Breast epithelium (tissue), 3 donors: ENCODE measurements around the gene BBOX1.

Source experiments
- POLR2A ChIP-seq: fragments of 450-650 bp; IDR thresholded peaks from one replicate; pipeline ENCODE4 v1.6.1; 2016; ENCODE audit warnings: antibody characterized with exemption, mild to moderate bottlenecking, moderate library complexity
- POLR2AphosphoS5 ChIP-seq, 3 donors: sonication (generic); formaldehyde crosslinking; IDR thresholded peaks; one replicate each; pipeline ENCODE4 v1.6.1; 2017; ENCODE audit warnings: antibody characterized with exemption in 3 of 3
- TF ChIP-seq, protein P1 (sequence below), 3 donors: fragments of 450-650 bp; IDR thresholded peaks; one replicate each; pipeline ENCODE4 v1.5.1; 2016 to 2017; ENCODE audit warnings: antibody characterized with exemption in 3 of 3, mild to moderate bottlenecking in 3 of 3, moderate library complexity in 3 of 3

DNA sequence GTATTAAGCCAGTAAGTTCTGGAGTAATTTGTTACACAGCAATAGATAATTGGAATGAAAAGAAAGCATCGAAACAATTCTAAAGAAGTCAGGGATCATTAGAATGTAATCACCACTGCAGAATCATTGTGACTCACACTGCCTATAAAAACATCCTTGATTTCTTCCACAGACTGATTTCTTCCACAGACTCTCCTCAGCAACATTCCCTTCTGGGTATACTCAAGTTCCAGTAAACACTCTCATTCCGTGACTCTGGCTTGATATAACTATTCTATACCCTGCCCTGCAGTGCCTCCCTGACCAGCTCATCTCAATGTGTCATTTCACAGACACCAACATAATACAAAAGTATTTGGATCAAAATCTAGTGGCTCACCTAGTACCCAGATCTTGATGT, 120.5 kb downstream of the BBOX1 start:
- TF ChIP-seq POLR2A: no peak
- TF ChIP-seq, protein P1, sequence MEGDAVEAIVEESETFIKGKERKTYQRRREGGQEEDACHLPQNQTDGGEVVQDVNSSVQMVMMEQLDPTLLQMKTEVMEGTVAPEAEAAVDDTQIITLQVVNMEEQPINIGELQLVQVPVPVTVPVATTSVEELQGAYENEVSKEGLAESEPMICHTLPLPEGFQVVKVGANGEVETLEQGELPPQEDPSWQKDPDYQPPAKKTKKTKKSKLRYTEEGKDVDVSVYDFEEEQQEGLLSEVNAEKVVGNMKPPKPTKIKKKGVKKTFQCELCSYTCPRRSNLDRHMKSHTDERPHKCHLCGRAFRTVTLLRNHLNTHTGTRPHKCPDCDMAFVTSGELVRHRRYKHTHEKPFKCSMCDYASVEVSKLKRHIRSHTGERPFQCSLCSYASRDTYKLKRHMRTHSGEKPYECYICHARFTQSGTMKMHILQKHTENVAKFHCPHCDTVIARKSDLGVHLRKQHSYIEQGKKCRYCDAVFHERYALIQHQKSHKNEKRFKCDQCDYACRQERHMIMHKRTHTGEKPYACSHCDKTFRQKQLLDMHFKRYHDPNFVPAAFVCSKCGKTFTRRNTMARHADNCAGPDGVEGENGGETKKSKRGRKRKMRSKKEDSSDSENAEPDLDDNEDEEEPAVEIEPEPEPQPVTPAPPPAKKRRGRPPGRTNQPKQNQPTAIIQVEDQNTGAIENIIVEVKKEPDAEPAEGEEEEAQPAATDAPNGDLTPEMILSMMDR (IDR thresholded peaks at IDR 0.05): no peak
- no peak for TF ChIP-seq POLR2AphosphoS5 (IDR thresholded peaks at IDR 0.05)
